ENCODE data around the gene ADCY1.

ADCY1 gene

GRCh38 chr7:45576249-45576929 lies 2.2 kb downstream of the ADCY1 start:
- DNase-seq (ENCODE audit: low read depth in 2 of 3, low spot score in 1 of 3), result no peak

GRCh38 chr7:45578022-45578421 lies 3.9 kb downstream of the ADCY1 start:
- no peak for DNase-seq (ENCODE audit: low read depth in 2 of 3, low spot score in 1 of 3)

- no peak for DNase-seq (ENCODE audit: low read depth in 2 of 3, low spot score in 1 of 3)
These were observed 4.3 kb downstream of the ADCY1 start for GRCh38 chr7:45578467-45578866.

GRCh38 chr7:45579391-45579801 lies 5.2 kb downstream of the ADCY1 start:
- no peak for DNase-seq (ENCODE audit: low read depth in 2 of 3, low spot score in 1 of 3)

- no peak for DNase-seq (ENCODE audit: low read depth in 2 of 3, low spot score in 1 of 3)
These were observed 6.1 kb downstream of the ADCY1 start for GRCh38 chr7:45580053-45580872.

GRCh38 chr7:45581271-45581780 lies 7.2 kb downstream of the ADCY1 start:
- no peak for DNase-seq (ENCODE audit: low read depth in 2 of 3, low spot score in 1 of 3)

- no peak for DNase-seq (ENCODE audit: low read depth in 2 of 3, low spot score in 1 of 3)
These were observed 8.1 kb downstream of the ADCY1 start for GRCh38 chr7:45582136-45582749.

GRCh38 chr7:45582868-45583277 lies 8.7 kb downstream of the ADCY1 start:
- no peak for DNase-seq (ENCODE audit: low read depth in 2 of 3, low spot score in 1 of 3)

GRCh38 chr7:45583296-45583695 lies 9.1 kb downstream of the ADCY1 start:
- no peak for DNase-seq (ENCODE audit: low read depth in 2 of 3, low spot score in 1 of 3)

GRCh38 chr7:45584261-45585210 lies 10.4 kb downstream of the ADCY1 start:
- no peak for DNase-seq (ENCODE audit: low read depth in 2 of 3, low spot score in 1 of 3)

GRCh38 chr7:45585628-45586027 lies 11.5 kb downstream of the ADCY1 start:
- no peak for DNase-seq (ENCODE audit: low read depth in 2 of 3, low spot score in 1 of 3)

GRCh38 chr7:45586542-45587520 lies 12.7 kb downstream of the ADCY1 start:
- no peak for DNase-seq (ENCODE audit: low read depth in 2 of 3, low spot score in 1 of 3)

GRCh38 chr7:45588466-45588865 lies 14.3 kb downstream of the ADCY1 start:
- no peak for DNase-seq (ENCODE audit: low read depth in 2 of 3, low spot score in 1 of 3)

GRCh38 chr7:45589061-45589460 lies 14.9 kb downstream of the ADCY1 start:
- no peak for DNase-seq (ENCODE audit: low read depth in 2 of 3, low spot score in 1 of 3)

GRCh38 chr7:45589915-45590678 lies 15.9 kb downstream of the ADCY1 start:
- DNase-seq (ENCODE audit: low read depth in 2 of 3, low spot score in 1 of 3), result no peak

- DNase-seq (ENCODE audit: low read depth in 2 of 3, low spot score in 1 of 3), result no peak
These were observed 16.5 kb downstream of the ADCY1 start for GRCh38 chr7:45590679-45591057.

GRCh38 chr7:45591101-45591906 lies 17.1 kb downstream of the ADCY1 start:
- no peak for DNase-seq (ENCODE audit: low read depth in 2 of 3, low spot score in 1 of 3)
